GM19468 (cell line): ENCODE data around the gene SERPINI1.
A peak's percentile ranks its signal among the peaks of the same experiment; 100 is the strongest.

ENCODE experiments used
- ATAC-seq: cut with Tn5 transposase; IDR thresholded peaks from one replicate; pipeline ENCODE4 v1.9.1; 2021; ENCODE audit warnings: mild to moderate bottlenecking, moderate library complexity, moderate number of reproducible peaks; ENCODE audit not compliant: unreplicated experiment; ENCODE audit errors: extremely low read depth

SERPINI1 gene

GRCh38 chr3:167735233-167736138 is at the start of gene SERPINI1:
Gene SERPINI1 (plus strand): TSS chr3:167735721. CDS start chr3:167789129, 53,408 bp downstream.
- ATAC-seq, result peak; percentile 51

GRCh38 chr3:167691366-167691765 is 44.2 kb upstream of the SERPINI1 start:
- ATAC-seq, result peak; percentile 100

- no peak for ATAC-seq
Measured at GRCh38 chr3:167694121-167694520, 41.4 kb upstream of the SERPINI1 start.

- no peak for ATAC-seq
Measured at GRCh38 chr3:167700046-167700445, 35.5 kb upstream of the SERPINI1 start.

GRCh38 chr3:167700926-167701325 is 34.6 kb upstream of the SERPINI1 start:
- ATAC-seq, result no peak

- ATAC-seq, result no peak
Measured at GRCh38 chr3:167705840-167706239, 29.7 kb upstream of the SERPINI1 start.

GRCh38 chr3:167709690-167710089 is 25.8 kb upstream of the SERPINI1 start:
- no peak for ATAC-seq

GRCh38 chr3:167710552-167710951 is 25.0 kb upstream of the SERPINI1 start:
- ATAC-seq, result no peak

- no peak for ATAC-seq
Measured at GRCh38 chr3:167711439-167711838, 24.1 kb upstream of the SERPINI1 start.

- ATAC-seq, result no peak
Measured at GRCh38 chr3:167712445-167712844, 23.1 kb upstream of the SERPINI1 start.

- no peak for ATAC-seq
Measured at GRCh38 chr3:167714871-167715270, 20.6 kb upstream of the SERPINI1 start.

- ATAC-seq, result no peak
Measured at GRCh38 chr3:167716920-167717319, 18.6 kb upstream of the SERPINI1 start.

GRCh38 chr3:167718582-167718981 is 16.9 kb upstream of the SERPINI1 start:
- no peak for ATAC-seq

- ATAC-seq, result no peak
Measured at GRCh38 chr3:167723025-167723512, 12.5 kb upstream of the SERPINI1 start.

GRCh38 chr3:167723872-167724271 is 11.6 kb upstream of the SERPINI1 start:
- ATAC-seq, result no peak

- no peak for ATAC-seq
Measured at GRCh38 chr3:167728176-167728575, 7.3 kb upstream of the SERPINI1 start.

- ATAC-seq, result no peak
Measured at GRCh38 chr3:167728632-167729323, 6.7 kb upstream of the SERPINI1 start.

- no peak for ATAC-seq
Measured at GRCh38 chr3:167729591-167729990, 5.9 kb upstream of the SERPINI1 start.

GRCh38 chr3:167731393-167731792 is 4.1 kb upstream of the SERPINI1 start:
- ATAC-seq, result no peak

GRCh38 chr3:167732313-167733065 is 3.0 kb upstream of the SERPINI1 start:
- ATAC-seq, result no peak
